ENCODE data around the gene ENPP1. TPM values are rescaled to one million over a fixed set of nuclear protein-coding genes. Genes with fewer than 3 reads are reported as not detected.

The ENPP1 gene
- total RNA-seq, 1 experiment from 2014 or later = 4.1 TPM

DNA sequence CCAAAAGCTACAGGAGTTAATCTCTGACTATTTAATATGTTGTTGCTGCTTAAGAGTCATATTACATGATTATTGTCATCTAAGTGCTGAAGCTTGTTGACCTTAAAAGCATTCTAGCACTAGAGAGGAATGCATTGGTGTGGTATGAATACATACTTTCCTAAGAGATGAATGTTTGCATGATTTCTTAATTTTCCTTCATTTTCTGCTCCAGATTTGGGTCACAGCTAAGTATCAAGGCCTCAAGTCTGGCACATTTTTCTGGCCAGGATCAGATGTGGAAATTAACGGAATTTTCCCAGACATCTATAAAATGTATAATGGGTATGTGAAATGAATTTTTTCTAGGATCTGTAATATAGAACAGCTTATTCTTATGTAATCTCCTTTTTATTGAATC is 53.6 kb downstream of the ENPP1 start:
- CTCF ChIA-PET = no interaction called here
- no peaks in the 10 kb centered on the region for H3K9me2 ChIP-seq (ENCODE audit: insufficient read depth)
- no peak overlapping the region for H3K4me3 ChIP-seq
- POLR2A ChIA-PET (ENCODE audit: unreplicated experiment) = no interaction called here
- H4K20me1 ChIP-seq (ENCODE audit: insufficient read depth) = no peaks in the 10 kb centered on the region
- H3K4me1 ChIP-seq (replicated peaks; ENCODE audit: insufficient read depth) = peaks cover 26% of the 10 kb centered on the region
- BruUV-seq (replicated peaks) = no TSS peak
- intact Hi-C loops (cut with micrococcal nuclease; ENCODE audit: unreplicated experiment) = no loop called here
- H3K4me2 ChIP-seq = no peak overlapping the region
- TF ChIP-seq EZH2 (IDR thresholded peaks at IDR 0.05; ENCODE audit: low read depth) = no peak
- TF ChIP-seq, protein P1, sequence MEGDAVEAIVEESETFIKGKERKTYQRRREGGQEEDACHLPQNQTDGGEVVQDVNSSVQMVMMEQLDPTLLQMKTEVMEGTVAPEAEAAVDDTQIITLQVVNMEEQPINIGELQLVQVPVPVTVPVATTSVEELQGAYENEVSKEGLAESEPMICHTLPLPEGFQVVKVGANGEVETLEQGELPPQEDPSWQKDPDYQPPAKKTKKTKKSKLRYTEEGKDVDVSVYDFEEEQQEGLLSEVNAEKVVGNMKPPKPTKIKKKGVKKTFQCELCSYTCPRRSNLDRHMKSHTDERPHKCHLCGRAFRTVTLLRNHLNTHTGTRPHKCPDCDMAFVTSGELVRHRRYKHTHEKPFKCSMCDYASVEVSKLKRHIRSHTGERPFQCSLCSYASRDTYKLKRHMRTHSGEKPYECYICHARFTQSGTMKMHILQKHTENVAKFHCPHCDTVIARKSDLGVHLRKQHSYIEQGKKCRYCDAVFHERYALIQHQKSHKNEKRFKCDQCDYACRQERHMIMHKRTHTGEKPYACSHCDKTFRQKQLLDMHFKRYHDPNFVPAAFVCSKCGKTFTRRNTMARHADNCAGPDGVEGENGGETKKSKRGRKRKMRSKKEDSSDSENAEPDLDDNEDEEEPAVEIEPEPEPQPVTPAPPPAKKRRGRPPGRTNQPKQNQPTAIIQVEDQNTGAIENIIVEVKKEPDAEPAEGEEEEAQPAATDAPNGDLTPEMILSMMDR (conservative IDR thresholded peaks at IDR 0.05) = no peak
- peaks cover 11% of the 10 kb centered on the region; the same call in 1 of the 2 replicates for H3F3A ChIP-seq (ENCODE audit: insufficient read depth, low read depth)
- H3K79me2 ChIP-seq (ENCODE audit: low read depth) = no peaks in the 10 kb centered on the region
- H3K27ac ChIP-seq = no peak overlapping the region
- no peaks in the 10 kb centered on the region for H3K27me3 ChIP-seq (ENCODE audit: insufficient read depth, low read depth)
- peaks cover 4% of the 10 kb centered on the region; the same call in 1 of the 2 replicates for H3K9me3 ChIP-seq (ENCODE audit: insufficient read depth, low read depth)
- no peak for DNase-seq
- no peak overlapping the region for H2AFZ ChIP-seq
- H3K36me3 ChIP-seq (ENCODE audit: low read depth) = no peaks in the 10 kb centered on the region

DNA sequence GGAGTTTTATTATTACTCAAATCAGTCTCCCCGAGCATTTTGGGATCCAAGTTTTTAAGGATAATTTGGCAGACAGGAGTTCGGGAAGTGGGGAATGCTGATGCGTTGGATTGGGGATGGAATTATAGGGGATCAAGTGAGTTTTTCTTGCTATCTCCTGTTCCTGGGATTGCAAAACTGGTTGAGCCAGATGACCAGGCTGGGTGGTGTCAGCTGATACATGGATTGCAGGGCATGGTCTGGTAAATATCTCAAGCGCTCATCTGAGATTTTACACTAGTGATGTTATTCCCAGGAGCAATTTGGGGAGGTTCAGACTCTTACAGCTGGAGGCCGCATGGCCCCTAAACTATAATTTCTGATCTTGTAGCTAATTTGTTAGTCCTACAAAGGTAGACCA is 54.7 kb downstream of the ENPP1 start:
- intact Hi-C loops (cut with micrococcal nuclease; ENCODE audit: unreplicated experiment) = no loop called here
- Histone ChIP-seq H3K36me3 (ENCODE audit: low read depth) (no peaks in the 10 kb centered on the region), H3K4me1 (replicated peaks; ENCODE audit: insufficient read depth) (peaks cover 26% of the 10 kb centered on the region), H3F3A (ENCODE audit: insufficient read depth, low read depth) (peaks cover 11% of the 10 kb centered on the region; the same call in 1 of the 2 replicates), H3K27ac (no peak overlapping the region), H3K9me3 (ENCODE audit: insufficient read depth, low read depth) (peaks cover 4% of the 10 kb centered on the region; the same call in 1 of the 2 replicates), H3K79me2 (ENCODE audit: low read depth) (no peaks in the 10 kb centered on the region), H3K4me3 (no peak overlapping the region), H2AFZ (no peak overlapping the region), H4K20me1 (ENCODE audit: insufficient read depth) (no peaks in the 10 kb centered on the region), H3K9me2 (ENCODE audit: insufficient read depth) (no peaks in the 10 kb centered on the region), H3K4me2 (no peak overlapping the region), H3K27me3 (ENCODE audit: insufficient read depth, low read depth) (no peaks in the 10 kb centered on the region)
- ChIA-PET CTCF (interaction anchor here (0.6 kb wide), 1 partner anchor 398 kb away, joined by 3 read pairs; no protein-coding TSS in a partner anchor), POLR2A (ENCODE audit: unreplicated experiment) (no interaction called here)
- TF ChIP-seq EZH2 (IDR thresholded peaks at IDR 0.05; ENCODE audit: low read depth) = no peak
- TF ChIP-seq, protein P1 (conservative IDR thresholded peaks at IDR 0.05) = no peak
- BruUV-seq (replicated peaks) = no TSS peak
- DNase-seq = peak in 1 of 2 experiments; percentile 35

DNA sequence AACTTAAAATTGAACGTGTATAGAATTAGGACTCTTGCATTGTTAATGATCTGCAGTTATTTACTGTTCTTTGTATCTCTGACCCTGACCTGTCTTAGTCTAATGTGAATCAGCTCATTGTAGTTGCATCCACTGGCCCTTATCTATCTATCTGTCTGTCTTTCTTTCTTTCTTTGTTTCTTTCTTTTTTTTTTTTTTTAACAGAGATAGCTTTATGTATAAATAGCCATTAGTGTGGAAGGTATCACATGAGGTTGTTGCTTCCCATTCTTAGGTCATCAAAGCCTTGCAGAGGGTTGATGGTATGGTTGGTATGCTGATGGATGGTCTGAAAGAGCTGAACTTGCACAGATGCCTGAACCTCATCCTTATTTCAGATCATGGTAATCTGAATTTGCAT is 59.9 kb downstream of the ENPP1 start:
- Histone ChIP-seq H3F3A (ENCODE audit: insufficient read depth, low read depth) (peaks cover 11% of the 10 kb centered on the region; the same call in 1 of the 2 replicates), H3K36me3 (ENCODE audit: low read depth) (no peaks in the 10 kb centered on the region), H3K9me2 (ENCODE audit: insufficient read depth) (no peaks in the 10 kb centered on the region), H3K4me2 (no peak overlapping the region), H3K79me2 (ENCODE audit: low read depth) (no peaks in the 10 kb centered on the region), H3K4me1 (replicated peaks; ENCODE audit: insufficient read depth) (peaks cover 19% of the 10 kb centered on the region), H3K9me3 (ENCODE audit: insufficient read depth, low read depth) (peaks cover 4% of the 10 kb centered on the region; the same call in 1 of the 2 replicates), H3K4me3 (no peak overlapping the region), H2AFZ (no peak overlapping the region), H4K20me1 (ENCODE audit: insufficient read depth) (no peaks in the 10 kb centered on the region), H3K27me3 (ENCODE audit: insufficient read depth, low read depth) (no peaks in the 10 kb centered on the region), H3K27ac (no peak overlapping the region)
- DNase-seq = no peak
- ChIA-PET CTCF (no interaction called here), POLR2A (ENCODE audit: unreplicated experiment) (interaction anchor here (0.6 kb wide), 2 partner anchors 645 to 834 kb away, joined by 4 to 15 read pairs; partner anchors contain the start of gene STX7)
- no TSS peak for BruUV-seq (replicated peaks)
- TF ChIP-seq EZH2 (IDR thresholded peaks at IDR 0.05; ENCODE audit: low read depth) = no peak
- TF ChIP-seq, protein P1 (conservative IDR thresholded peaks at IDR 0.05) = no peak
- intact Hi-C loops (cut with micrococcal nuclease; ENCODE audit: unreplicated experiment) = no loop called here
